ENCODE data around the gene TAF1A.

DNA sequence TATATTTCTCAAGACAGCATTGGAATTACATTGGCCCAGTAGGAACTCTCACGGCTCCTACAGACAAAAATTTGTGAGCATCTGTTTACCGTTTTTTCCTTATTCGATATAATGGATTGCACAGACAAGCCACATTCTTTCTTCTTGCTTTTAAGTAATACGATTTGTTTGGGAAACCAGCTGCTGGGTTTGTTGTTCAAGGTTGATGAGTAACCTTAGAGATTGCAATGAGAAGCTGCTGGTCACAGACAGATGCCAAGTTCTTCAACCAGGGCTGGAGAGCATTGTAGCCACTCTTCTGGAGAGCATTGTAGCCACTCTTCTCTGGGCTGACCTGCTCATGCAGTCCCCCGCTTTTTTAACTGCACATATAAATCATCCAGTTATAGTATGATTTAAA lies 26.8 kb upstream of the TAF1A start:
- TF ChIP-seq, protein P1, sequence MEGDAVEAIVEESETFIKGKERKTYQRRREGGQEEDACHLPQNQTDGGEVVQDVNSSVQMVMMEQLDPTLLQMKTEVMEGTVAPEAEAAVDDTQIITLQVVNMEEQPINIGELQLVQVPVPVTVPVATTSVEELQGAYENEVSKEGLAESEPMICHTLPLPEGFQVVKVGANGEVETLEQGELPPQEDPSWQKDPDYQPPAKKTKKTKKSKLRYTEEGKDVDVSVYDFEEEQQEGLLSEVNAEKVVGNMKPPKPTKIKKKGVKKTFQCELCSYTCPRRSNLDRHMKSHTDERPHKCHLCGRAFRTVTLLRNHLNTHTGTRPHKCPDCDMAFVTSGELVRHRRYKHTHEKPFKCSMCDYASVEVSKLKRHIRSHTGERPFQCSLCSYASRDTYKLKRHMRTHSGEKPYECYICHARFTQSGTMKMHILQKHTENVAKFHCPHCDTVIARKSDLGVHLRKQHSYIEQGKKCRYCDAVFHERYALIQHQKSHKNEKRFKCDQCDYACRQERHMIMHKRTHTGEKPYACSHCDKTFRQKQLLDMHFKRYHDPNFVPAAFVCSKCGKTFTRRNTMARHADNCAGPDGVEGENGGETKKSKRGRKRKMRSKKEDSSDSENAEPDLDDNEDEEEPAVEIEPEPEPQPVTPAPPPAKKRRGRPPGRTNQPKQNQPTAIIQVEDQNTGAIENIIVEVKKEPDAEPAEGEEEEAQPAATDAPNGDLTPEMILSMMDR (IDR thresholded peaks at IDR 0.05), result no peak
- TF ChIP-seq POLR2A (IDR thresholded peaks at IDR 0.05), result no peak
